GM13977 (cell line): ENCODE results near the gene MBP.

Source experiments
- DNase-seq: peaks from one replicate; pipeline ENCODE4 v3.0.0; 2012; ENCODE audit warnings: low spot score
- CTCF ChIP-seq: IDR thresholded peaks from 2 replicates; pipeline ENCODE4 v1.5.1; 2012; ENCODE audit warnings: mild to moderate bottlenecking, control low read depth; ENCODE audit not compliant: insufficient read depth; ENCODE audit errors: extremely low read depth, missing control alignments
- in situ Hi-C: fragments of 300-500 bp; cut with MboI; formaldehyde crosslinking; loops from one replicate; pipeline ENCODE4 v1.12.0; 2022; ENCODE audit warnings: low sequenced_read_pairs, low pct_unique_long_range_greater_than_20kb, mixed read lengths, inconsistent platforms; ENCODE audit not compliant: unreplicated experiment

MBP gene

GRCh38 chr18:77130229-77131099, 2.1 kb downstream of the MBP start:
- in situ Hi-C loops, result no loop called here
- DNase-seq, result no peak
- no peak for TF ChIP-seq CTCF

- TF ChIP-seq CTCF, result no peak
- no peak for DNase-seq
- in situ Hi-C loops, result loop anchor here (10.0 kb wide), 1 partner anchor 64 kb away; no protein-coding TSS in a partner anchor
These were observed 3.4 kb downstream of the MBP start for GRCh38 chr18:77129150-77129551.

- DNase-seq, result peak; percentile 55
- in situ Hi-C loops, result loop anchor here (10.0 kb wide), 1 partner anchor 63 kb away; no protein-coding TSS in a partner anchor
- TF ChIP-seq CTCF, result no peak
These were observed 4.6 kb downstream of the MBP start for GRCh38 chr18:77127769-77128671.

GRCh38 chr18:77124452-77124922, 8.1 kb downstream of the MBP start:
- in situ Hi-C loops, result loop anchor here (10.0 kb wide), 1 partner anchor 60 kb away; no protein-coding TSS in a partner anchor
- no peak for TF ChIP-seq CTCF
- peak; percentile 68 for DNase-seq

- TF ChIP-seq CTCF, result no peak
- in situ Hi-C loops, result loop anchor here (10.0 kb wide), 1 partner anchor 59 kb away; no protein-coding TSS in a partner anchor
- DNase-seq, result no peak
These were observed 9.0 kb downstream of the MBP start for GRCh38 chr18:77123320-77124231.
